Amniotic epithelial cell (primary cell): ENCODE measurements around the gene GPR31.
"Not testable (repeated sequence)": the region's sequence is repeated elsewhere in the genome, so short reads cannot be mapped to it uniquely, and the experiment has no call there.

Experiments used
- DNase-seq: peaks from one replicate; pipeline ENCODE4 v3.0.0-alpha.2; 2010; ENCODE audit warnings: low read depth

Gene GPR31

DNA sequence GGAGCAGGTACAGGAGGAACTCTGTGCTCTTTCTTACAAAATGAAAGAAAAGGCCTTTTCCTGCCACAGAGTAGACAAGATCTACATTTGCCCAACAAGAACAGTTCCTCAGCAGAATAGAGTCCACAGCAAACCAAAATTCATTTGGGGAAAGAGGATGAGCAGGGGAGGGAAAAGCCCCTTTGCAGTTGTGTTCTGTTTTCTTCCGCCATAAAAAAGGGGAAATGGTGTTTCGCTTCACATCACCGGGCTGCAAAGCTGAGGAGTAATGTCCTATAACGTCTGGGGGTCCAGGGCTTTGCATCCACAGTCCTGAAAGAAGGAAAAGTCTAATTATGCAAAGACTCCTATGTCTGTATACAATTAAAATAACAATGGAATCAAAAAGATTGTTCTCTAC, at the start of gene GPR31:
TSS of gene GPR31 (minus strand) at position 118 of the 400 bp plus-strand sequence. CDS start 149 bp downstream, outside the sequence.
- DNase-seq, result no peak

DNA sequence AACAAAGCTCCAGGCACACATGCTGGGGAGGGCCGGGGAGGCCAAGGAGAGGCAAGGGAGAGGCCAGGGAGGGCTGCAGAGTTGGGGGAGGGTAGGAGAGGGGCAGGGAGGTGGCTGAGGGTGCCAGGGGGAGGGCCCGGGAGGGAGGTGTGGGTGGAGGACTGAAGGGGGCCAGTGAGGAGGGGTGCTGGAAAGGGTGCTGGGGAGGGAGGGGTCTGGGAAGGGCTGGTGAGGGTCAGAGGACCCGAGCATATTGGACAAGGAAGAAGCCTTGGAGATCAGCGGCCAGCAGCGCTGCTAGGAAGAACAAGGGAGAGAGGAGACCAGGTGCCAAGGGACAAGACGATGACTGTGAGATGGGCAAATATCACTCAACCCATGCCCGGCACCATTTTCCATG, 49.7 kb upstream of the GPR31 start:
- DNase-seq, result no peak

GRCh38 chr6:167205316-167205715, 47.5 kb upstream of the GPR31 start:
- not testable (repeated sequence) for DNase-seq

DNA sequence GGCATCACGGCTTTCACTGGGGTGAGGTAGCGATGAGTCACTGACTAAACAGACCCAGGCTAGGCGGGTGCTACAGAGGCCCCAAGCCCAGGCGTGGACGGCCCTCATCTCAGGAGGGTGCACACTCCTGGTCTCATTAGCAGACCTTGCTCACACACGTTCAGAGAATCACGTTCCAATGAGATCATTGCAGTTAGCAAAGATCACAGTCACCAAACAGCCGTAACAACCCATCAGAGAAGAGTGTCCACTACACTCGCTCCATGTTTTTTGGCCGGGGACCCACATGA, 46.2 kb upstream of the GPR31 start:
- peak; percentile 18 for DNase-seq

GRCh38 chr6:167203261-167204058, 45.7 kb upstream of the GPR31 start:
- DNase-seq, result peak; percentile 17

DNA sequence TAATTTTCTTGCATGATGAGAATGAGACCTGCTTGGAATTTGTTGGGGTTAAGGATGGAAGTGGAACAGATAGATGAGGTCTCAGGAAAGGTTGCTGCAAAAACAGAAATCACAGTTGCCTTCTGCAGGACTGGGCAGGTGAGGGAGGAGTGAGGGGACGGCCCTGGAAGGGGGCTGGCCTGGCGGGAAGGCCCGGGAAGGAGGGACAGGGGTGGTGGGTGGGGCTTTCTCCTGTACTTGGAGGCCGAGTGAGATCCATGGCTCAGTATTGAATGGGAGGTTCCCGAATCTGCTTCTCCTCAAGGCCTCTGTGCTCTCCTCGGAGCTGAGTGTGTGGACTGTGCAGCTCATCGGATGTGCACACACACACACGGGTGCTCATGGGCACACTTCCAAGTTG, 44.8 kb upstream of the GPR31 start:
- DNase-seq, result not testable (repeated sequence)

DNA sequence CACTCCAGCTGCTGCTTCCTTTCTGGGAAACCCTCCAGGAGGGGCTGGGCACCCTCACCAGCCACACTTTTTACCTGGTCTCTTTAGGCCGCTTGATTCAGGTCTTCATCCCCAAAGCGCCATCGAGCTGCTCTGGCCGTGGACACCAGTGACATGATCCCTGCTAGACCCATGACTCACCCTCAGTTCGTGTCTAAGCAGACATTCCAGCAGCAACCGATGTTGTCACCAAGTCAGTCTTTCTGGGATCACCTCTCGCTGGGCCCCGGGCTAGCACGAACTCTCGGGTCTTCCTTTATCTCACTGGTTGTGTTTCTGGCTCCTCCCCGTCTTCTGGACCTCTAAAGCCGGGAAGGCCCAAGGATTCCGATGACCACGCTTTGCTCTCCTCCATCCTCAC, 43.0 kb upstream of the GPR31 start:
- no peak for DNase-seq

DNA sequence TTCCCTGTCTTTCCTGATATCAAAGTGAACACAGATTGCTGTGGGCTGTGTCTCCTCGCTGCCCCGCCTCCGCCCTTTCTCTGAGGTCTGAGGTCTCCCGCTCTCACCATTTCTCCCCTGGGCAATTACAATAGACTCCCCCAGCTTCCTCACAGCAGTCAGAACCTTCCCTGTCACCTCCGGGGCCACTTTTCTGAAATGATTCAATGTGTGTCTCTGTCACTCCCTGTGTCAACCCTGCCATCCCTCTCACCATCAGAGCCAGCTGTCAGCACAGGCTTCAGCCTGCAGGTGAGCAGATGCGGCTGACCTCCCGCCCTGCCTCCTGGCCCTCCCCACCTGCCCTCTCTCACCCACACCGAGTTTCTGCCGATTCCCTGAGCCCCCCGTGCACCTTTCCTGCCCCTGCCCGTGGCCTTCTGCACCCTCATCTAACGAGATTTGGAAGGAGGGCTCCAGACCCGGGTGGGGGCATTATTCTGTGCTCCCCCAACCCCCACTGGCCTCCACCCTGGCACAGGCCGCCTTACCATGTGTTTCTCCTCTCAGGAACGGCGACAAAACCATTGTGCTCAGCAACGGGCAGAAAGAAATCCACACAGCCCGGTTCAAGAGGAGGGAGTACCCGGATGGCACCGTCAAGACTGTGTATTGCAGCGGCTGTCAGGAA, 38.3 kb upstream of the GPR31 start:
- DNase-seq, result not testable (repeated sequence)

GRCh38 chr6:167193515-167194125, 35.8 kb upstream of the GPR31 start:
- not testable (repeated sequence) for DNase-seq

GRCh38 chr6:167191043-167191583, 33.3 kb upstream of the GPR31 start:
- not testable (repeated sequence) for DNase-seq

GRCh38 chr6:167187275-167187674, 29.5 kb upstream of the GPR31 start:
- not testable (repeated sequence) for DNase-seq

DNA sequence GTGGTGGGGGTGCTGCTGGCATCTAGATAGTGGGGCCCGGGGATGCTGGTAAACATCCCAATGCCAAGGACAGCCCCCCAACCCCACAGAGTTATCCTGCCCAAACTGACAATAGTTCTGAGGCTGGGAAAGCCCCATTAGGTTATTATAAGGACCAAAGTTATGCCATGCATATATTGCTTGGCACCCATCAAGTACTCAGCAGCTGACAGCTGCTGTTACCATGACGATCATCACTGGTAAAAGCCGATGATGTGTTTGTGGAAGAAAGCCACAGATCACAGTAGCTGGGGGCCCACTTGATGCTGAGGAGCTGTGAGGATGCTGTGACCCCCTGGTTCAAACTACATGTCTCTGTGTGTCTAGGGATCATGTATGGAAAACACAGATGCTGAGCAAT, 27.3 kb upstream of the GPR31 start:
- not testable (repeated sequence) for DNase-seq

DNA sequence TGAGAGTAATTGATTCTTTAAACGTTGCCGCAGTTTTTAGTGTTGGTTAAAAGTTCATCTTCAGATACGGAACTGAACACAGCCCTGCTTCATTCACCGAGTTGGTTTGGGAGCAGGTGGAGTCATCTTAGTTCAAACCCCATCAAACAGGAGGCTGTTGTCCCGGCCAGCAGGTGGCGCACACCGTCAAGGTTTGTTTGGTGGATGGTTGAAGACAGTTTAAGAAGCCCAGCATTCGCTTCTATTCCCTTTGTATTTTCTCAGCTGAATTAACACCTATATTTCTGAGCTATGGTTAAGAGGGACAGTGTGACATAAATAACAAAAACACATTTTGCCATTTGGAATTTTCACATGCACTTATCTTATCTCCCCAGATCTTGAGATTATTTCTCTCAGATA, 25.1 kb upstream of the GPR31 start:
- DNase-seq, result not testable (repeated sequence)

DNA sequence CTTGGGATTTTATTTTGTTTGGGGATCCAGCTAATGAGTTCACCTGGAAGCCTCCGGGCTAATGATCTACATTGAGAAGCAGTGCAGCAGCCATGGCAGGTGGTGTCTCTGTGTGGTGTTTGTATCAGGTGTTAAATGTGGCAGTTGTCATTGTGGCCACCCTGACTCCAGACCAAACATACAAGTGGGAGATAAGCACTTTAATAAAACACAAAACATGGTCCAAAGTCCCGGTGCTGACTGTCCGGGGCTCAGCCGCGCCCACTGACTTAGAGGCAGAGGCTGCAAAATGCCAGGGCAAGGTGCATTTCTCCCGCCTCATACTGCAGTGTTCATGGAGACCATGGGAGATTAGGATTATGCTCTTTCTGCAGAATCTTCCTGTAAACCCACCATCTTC, 23.6 kb upstream of the GPR31 start:
- DNase-seq, result not testable (repeated sequence)

DNA sequence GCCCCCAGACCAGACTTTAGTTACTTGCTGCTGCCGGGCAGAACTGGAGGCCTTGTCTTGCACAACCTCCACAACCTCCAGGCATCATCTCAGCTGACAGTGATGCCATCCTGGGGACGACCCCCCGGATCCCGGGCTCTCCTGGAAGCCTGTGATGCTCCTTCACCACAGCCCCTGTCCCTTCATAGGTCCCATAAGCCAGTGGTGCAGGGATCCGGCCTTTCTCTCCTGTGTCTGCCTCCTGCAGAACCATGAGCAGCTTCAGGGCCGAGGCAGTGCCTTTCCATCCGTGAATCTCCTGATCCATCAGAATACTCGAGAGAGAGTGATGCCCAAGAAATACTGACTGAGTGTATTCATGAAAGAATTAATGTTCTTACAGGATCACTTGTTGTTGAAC, 22.3 kb upstream of the GPR31 start:
- not testable (repeated sequence) for DNase-seq

- not testable (repeated sequence) for DNase-seq
Observed at GRCh38 chr6:167178896-167179655, 21.3 kb upstream of the GPR31 start.

DNA sequence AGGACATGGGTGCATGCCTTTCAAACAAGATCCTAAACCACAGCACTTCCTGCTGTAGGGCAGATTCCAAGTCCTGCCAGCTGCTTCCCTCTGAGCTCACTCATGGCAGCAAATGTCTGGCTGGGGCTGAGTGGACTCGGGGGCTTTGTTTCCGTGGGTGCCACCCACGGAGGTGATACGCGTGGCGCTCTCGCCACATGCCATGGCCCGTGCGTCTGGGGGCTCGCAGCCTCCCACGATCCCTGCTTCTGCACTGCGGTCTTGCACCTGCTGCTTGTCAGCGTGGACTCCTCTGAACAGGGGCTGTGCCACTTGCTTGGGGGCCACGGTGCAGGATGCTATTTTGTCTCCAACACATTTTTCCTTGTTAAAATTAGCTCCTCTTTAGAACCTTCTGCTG, 19.5 kb upstream of the GPR31 start:
- DNase-seq, result not testable (repeated sequence)

DNA sequence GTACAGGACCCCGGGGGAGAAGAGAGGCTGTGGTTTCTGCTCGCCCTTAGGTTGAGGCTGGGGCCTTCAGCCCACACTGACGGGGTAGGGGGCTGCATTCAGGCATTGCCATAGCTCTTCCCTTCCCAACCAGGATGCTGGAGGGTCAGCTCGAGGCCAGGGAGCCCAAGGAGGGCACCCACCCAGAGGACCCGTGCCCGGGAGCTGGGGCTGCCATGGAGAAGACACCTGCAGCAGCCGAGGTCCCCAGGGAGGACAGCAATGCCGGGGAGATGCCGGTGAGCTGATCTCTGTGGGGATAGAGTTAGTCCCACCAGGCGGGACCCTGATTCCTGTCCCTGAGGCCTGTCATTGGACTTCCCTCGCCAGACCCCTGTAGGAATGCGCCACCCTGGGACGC, 14.2 kb upstream of the GPR31 start:
- not testable (repeated sequence) for DNase-seq

GRCh38 chr6:167171300-167171699, 13.5 kb upstream of the GPR31 start:
- not testable (repeated sequence) for DNase-seq

GRCh38 chr6:167169867-167170266, 12.1 kb upstream of the GPR31 start:
- DNase-seq, result not testable (repeated sequence)

GRCh38 chr6:167168296-167168695, 10.5 kb upstream of the GPR31 start:
- DNase-seq, result not testable (repeated sequence)

DNA sequence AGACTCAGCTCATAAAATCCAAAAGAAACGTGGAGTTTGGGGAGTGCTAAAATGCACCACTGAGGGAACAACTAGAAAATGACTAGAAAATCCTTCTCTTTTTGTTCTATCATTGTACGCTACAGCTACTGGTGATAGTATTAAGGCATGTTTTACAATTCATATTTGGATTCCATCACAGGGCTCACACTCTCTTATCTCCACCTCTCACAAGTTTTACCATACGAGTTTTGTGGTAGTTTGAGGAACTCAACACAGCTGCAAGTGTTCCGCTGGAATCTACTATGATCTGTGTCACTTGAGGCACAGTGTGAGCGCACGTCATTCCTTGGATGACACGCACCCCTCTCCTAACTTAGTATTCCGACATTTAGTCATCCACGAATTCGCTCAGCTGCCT, 9.9 kb upstream of the GPR31 start:
- not testable (repeated sequence) for DNase-seq
